ENCODE results near the gene RASGRP3. TPM values are rescaled to one million over a fixed set of nuclear protein-coding genes. Genes with fewer than 3 reads are reported as not detected.

Gene RASGRP3
- total and polyA plus RNA-seq, 2 of the 13 experiments (the other 11 are each of a cell fraction or from before 2014, with no cell fraction given): 0.01 TPM; not detected in 1

DNA sequence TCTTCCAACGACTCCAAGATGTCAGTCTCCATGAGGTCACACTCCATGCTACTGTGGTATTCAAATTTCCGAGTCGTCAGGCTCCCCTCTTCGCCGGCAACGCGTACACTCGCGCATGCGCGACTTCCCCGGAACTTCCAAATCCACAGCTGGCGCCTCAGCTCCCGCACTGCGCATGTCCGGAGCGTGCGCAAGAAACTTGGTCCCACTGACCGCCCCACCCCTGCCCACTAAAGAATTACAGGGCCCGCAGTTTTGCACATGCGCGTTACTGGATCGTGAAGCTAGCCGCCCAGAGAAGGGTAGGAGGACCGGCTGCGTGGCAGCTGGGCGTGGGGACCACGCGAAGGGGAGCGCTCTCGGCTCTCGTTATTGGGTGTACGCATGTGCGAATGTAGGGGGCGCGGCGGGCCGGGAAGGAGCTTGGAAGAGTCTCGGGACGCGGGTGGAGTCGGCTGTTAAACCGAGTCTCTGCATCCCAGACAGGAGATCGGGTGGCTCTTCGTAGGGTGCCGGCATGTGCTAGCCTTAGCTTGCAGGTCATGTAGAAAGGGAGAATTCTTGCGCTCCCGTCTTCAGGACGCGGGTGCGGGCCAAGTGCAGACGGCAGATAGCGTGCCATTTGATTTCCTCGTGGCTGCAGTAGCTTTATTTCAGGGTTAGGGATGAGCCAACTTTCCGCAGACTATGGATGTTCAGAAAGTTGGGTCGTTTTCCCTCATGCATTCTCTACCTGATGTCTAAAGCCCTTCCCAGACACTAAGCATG lies 122.9 kb downstream of the RASGRP3 start, which contains the start of gene FAM98A (continued):
- TF ChIP-seq, protein P1, sequence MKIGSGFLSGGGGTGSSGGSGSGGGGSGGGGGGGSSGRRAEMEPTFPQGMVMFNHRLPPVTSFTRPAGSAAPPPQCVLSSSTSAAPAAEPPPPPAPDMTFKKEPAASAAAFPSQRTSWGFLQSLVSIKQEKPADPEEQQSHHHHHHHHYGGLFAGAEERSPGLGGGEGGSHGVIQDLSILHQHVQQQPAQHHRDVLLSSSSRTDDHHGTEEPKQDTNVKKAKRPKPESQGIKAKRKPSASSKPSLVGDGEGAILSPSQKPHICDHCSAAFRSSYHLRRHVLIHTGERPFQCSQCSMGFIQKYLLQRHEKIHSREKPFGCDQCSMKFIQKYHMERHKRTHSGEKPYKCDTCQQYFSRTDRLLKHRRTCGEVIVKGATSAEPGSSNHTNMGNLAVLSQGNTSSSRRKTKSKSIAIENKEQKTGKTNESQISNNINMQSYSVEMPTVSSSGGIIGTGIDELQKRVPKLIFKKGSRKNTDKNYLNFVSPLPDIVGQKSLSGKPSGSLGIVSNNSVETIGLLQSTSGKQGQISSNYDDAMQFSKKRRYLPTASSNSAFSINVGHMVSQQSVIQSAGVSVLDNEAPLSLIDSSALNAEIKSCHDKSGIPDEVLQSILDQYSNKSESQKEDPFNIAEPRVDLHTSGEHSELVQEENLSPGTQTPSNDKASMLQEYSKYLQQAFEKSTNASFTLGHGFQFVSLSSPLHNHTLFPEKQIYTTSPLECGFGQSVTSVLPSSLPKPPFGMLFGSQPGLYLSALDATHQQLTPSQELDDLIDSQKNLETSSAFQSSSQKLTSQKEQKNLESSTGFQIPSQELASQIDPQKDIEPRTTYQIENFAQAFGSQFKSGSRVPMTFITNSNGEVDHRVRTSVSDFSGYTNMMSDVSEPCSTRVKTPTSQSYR (CRISPR knock-in tag; IDR thresholded peaks at IDR 0.05; ENCODE audit: borderline replicate concordance): peak; percentile 43; the same call in 1 of the 2 replicates
- TF ChIP-seq KDM3A (CRISPR knock-in tag; IDR thresholded peaks at IDR 0.05; ENCODE audit: low read depth) (peak; percentile 32; the same call in 1 of the 2 replicates), AGO1 (IDR thresholded peaks at IDR 0.05; ENCODE audit: low read depth, low read length, poor library complexity, severe bottlenecking) (peak; percentile 76), MTF1 (CRISPR knock-in tag; IDR thresholded peaks at IDR 0.05) (peak; percentile 61; the same call in 1 of the 2 replicates), NCOA2 (CRISPR knock-in tag; IDR thresholded peaks at IDR 0.05) (0 out of 2 replicates have a peak, but pooled peaks have one; percentile 9), KLF13 (CRISPR knock-in tag; IDR thresholded peaks at IDR 0.05) (no peak), ZNF383 (CRISPR knock-in tag; IDR thresholded peaks at IDR 0.05; ENCODE audit: borderline replicate concordance) (0 out of 2 replicates have a peak, but pooled peaks have one; percentile 6), ZNF558 (CRISPR knock-in tag; IDR thresholded peaks at IDR 0.05; ENCODE audit: borderline replicate concordance) (peak; percentile 74; the same call in 1 of the 2 replicates), BRD4 (CRISPR knock-in tag; IDR thresholded peaks at IDR 0.05) (peak; percentile 83; the same call in 1 of the 2 replicates), ZNF792 (CRISPR knock-in tag; IDR thresholded peaks at IDR 0.05) (peak; percentile 37), ONECUT2 (CRISPR knock-in tag; IDR thresholded peaks at IDR 0.05) (no peak; the same call in 1 of the 2 replicates), KDM5B (CRISPR knock-in tag; IDR thresholded peaks at IDR 0.05; ENCODE audit: borderline replicate concordance) (peak; percentile 92), ZNF782 (CRISPR knock-in tag; IDR thresholded peaks at IDR 0.05; ENCODE audit: borderline replicate concordance) (peak; percentile 7; the same call in 1 of the 2 replicates)
- TF ChIP-seq, protein P2, sequence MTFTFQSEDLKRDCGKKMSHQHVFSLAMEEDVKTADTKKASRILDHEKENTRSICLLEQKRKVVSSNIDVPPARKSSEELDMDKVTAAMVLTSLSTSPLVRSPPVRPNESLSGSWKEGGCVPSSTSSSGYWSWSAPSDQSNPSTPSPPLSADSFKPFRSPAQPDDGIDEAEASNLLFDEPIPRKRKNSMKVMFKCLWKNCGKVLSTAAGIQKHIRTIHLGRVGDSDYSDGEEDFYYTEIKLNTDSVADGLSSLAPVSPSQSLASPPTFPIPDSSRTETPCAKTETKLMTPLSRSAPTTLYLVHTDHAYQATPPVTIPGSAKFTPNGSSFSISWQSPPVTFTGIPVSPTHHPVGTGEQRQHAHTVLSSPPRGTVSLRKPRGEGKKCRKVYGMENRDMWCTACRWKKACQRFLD (CRISPR knock-in tag; IDR thresholded peaks at IDR 0.05; ENCODE audit: borderline replicate concordance): peak; percentile 41; the same call in 1 of the 2 replicates
- TF ChIP-seq, protein P3, sequence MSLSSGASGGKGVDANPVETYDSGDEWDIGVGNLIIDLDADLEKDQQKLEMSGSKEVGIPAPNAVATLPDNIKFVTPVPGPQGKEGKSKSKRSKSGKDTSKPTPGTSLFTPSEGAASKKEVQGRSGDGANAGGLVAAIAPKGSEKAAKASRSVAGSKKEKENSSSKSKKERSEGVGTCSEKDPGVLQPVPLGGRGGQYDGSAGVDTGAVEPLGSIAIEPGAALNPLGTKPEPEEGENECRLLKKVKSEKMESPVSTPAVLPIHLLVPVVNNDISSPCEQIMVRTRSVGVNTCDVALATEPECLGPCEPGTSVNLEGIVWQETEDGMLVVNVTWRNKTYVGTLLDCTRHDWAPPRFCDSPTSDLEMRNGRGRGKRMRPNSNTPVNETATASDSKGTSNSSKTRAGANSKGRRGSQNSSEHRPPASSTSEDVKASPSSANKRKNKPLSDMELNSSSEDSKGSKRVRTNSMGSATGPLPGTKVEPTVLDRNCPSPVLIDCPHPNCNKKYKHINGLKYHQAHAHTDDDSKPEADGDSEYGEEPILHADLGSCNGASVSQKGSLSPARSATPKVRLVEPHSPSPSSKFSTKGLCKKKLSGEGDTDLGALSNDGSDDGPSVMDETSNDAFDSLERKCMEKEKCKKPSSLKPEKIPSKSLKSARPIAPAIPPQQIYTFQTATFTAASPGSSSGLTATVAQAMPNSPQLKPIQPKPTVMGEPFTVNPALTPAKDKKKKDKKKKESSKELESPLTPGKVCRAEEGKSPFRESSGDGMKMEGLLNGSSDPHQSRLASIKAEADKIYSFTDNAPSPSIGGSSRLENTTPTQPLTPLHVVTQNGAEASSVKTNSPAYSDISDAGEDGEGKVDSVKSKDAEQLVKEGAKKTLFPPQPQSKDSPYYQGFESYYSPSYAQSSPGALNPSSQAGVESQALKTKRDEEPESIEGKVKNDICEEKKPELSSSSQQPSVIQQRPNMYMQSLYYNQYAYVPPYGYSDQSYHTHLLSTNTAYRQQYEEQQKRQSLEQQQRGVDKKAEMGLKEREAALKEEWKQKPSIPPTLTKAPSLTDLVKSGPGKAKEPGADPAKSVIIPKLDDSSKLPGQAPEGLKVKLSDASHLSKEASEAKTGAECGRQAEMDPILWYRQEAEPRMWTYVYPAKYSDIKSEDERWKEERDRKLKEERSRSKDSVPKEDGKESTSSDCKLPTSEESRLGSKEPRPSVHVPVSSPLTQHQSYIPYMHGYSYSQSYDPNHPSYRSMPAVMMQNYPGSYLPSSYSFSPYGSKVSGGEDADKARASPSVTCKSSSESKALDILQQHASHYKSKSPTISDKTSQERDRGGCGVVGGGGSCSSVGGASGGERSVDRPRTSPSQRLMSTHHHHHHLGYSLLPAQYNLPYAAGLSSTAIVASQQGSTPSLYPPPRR (CRISPR knock-in tag; IDR thresholded peaks at IDR 0.05; ENCODE audit: borderline replicate concordance): no peak
- TF ChIP-seq, protein P4, sequence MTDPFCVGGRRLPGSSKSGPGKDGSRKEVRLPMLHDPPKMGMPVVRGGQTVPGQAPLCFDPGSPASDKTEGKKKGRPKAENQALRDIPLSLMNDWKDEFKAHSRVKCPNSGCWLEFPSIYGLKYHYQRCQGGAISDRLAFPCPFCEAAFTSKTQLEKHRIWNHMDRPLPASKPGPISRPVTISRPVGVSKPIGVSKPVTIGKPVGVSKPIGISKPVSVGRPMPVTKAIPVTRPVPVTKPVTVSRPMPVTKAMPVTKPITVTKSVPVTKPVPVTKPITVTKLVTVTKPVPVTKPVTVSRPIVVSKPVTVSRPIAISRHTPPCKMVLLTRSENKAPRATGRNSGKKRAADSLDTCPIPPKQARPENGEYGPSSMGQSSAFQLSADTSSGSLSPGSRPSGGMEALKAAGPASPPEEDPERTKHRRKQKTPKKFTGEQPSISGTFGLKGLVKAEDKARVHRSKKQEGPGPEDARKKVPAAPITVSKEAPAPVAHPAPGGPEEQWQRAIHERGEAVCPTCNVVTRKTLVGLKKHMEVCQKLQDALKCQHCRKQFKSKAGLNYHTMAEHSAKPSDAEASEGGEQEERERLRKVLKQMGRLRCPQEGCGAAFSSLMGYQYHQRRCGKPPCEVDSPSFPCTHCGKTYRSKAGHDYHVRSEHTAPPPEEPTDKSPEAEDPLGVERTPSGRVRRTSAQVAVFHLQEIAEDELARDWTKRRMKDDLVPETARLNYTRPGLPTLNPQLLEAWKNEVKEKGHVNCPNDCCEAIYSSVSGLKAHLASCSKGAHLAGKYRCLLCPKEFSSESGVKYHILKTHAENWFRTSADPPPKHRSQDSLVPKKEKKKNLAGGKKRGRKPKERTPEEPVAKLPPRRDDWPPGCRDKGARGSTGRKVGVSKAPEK (CRISPR knock-in tag; IDR thresholded peaks at IDR 0.05; ENCODE audit: borderline replicate concordance): peak; percentile 97
